RWPE2 (cell line): ENCODE results near the gene STK32C.

Experiments
- ATAC-seq: fragments of 200-7000 bp; cut with Tn5 transposase; 3 replicates; pipeline ENCODE4 v1.9.1; 2021; ENCODE audit warnings: low read depth
- DNase-seq: peaks from one replicate; pipeline ENCODE4 v3.0.0-alpha.2; 2020; ENCODE audit warnings: low spot score
- H3K27ac ChIP-seq: fragments of 450-650 bp; 2 replicates; pipeline ENCODE4 v1.5.1; 2017; ENCODE audit warnings: mild to moderate bottlenecking; ENCODE audit not compliant: poor library complexity, severe bottlenecking
- H3K27me3 ChIP-seq: fragments of 250-450 bp; sonication (Bioruptor Pico); 2 replicates; pipeline ENCODE4 v1.5.1; 2021; ENCODE audit warnings: mild to moderate bottlenecking, moderate library complexity; ENCODE audit not compliant: insufficient read depth, poor library complexity, severe bottlenecking
- H3K36me3 ChIP-seq: fragments of 250-450 bp; sonication (Bioruptor Pico); 2 replicates; pipeline ENCODE4 v1.5.1; 2020; ENCODE audit warnings: low read depth, mild to moderate bottlenecking, moderate library complexity
- H3K4me1 ChIP-seq: fragments of 250-450 bp; sonication (Bioruptor Pico); 2 replicates; pipeline ENCODE4 v1.5.1; 2021; ENCODE audit warnings: mild to moderate bottlenecking, moderate library complexity; ENCODE audit not compliant: insufficient read depth, poor library complexity, severe bottlenecking
- H3K4me3 ChIP-seq: fragments of 250-450 bp; sonication (Bioruptor Pico); 2 replicates; pipeline ENCODE4 v1.5.1; 2021; ENCODE audit warnings: mild to moderate bottlenecking, moderate library complexity; ENCODE audit not compliant: severe bottlenecking
- H3K9me3 ChIP-seq: fragments of 250-450 bp; sonication (Bioruptor Pico); 2 replicates; pipeline ENCODE4 v1.5.1; 2021; ENCODE audit warnings: mild to moderate bottlenecking, moderate library complexity; ENCODE audit not compliant: severe bottlenecking
- TF ChIP-seq, protein P1 (sequence below): fragments of 450-650 bp; IDR thresholded peaks from one replicate; pipeline ENCODE4 v1.5.1; 2017; ENCODE audit warnings: mild to moderate bottlenecking, moderate library complexity; ENCODE audit not compliant: poor library complexity, severe bottlenecking

The STK32C gene

DNA sequence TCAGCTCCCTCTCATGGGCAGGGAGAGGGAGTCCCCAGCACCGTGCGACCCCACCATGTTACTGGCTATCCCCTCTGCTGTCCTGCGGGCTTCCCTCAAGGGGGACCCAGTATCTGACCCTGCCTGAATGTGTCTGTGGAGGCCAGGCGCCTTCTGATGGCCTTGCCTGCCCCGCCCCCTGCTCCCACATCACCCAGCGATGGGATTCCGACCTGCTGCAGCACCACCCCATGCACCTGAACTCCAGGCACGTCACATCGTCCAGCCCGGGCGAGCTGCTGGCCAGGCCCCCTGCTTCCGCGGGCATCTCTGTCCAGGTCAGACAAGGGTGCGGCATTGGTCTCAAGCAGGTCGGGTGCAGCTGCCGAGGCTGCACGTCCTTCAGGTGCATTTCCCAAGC is 43.2 kb upstream of the STK32C start:
- Histone ChIP-seq H3K4me3 (no peak overlapping the region), H3K9me3 (no peaks in the 10 kb centered on the region), H3K27me3 (no peaks in the 10 kb centered on the region), H3K27ac (no peak overlapping the region), H3K4me1 (no peaks in the 10 kb centered on the region), H3K36me3 (no peaks in the 10 kb centered on the region)
- DNase-seq (no peak), ATAC-seq (no peak)
- TF ChIP-seq, protein P1, sequence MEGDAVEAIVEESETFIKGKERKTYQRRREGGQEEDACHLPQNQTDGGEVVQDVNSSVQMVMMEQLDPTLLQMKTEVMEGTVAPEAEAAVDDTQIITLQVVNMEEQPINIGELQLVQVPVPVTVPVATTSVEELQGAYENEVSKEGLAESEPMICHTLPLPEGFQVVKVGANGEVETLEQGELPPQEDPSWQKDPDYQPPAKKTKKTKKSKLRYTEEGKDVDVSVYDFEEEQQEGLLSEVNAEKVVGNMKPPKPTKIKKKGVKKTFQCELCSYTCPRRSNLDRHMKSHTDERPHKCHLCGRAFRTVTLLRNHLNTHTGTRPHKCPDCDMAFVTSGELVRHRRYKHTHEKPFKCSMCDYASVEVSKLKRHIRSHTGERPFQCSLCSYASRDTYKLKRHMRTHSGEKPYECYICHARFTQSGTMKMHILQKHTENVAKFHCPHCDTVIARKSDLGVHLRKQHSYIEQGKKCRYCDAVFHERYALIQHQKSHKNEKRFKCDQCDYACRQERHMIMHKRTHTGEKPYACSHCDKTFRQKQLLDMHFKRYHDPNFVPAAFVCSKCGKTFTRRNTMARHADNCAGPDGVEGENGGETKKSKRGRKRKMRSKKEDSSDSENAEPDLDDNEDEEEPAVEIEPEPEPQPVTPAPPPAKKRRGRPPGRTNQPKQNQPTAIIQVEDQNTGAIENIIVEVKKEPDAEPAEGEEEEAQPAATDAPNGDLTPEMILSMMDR: no peak

DNA sequence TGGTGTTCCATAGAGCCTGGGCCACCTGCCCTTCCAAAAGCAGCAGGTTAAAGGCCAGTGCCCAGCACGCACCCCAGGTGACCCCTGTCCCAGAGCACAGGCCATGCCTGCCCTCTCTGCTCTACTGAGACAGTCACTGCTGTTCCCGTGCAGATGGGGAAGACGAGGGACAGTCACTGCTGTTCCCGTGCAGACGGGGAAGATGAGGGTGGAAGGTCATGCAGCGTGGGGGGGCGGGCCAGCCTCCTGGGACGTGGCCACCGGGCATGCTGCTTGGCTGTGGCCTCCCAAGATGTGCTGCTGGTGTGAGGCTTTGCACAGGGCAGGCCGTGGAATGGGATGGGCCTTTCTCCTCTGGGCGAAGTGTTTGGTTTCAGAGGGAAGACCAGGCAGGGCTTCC is 42.6 kb upstream of the STK32C start:
- Histone ChIP-seq H3K36me3 (no peaks in the 10 kb centered on the region), H3K27ac (no peak overlapping the region), H3K4me3 (no peak overlapping the region), H3K27me3 (no peaks in the 10 kb centered on the region), H3K9me3 (no peaks in the 10 kb centered on the region), H3K4me1 (no peaks in the 10 kb centered on the region)
- TF ChIP-seq, protein P1: no peak
- DNase-seq (no peak), ATAC-seq (no peak)

DNA sequence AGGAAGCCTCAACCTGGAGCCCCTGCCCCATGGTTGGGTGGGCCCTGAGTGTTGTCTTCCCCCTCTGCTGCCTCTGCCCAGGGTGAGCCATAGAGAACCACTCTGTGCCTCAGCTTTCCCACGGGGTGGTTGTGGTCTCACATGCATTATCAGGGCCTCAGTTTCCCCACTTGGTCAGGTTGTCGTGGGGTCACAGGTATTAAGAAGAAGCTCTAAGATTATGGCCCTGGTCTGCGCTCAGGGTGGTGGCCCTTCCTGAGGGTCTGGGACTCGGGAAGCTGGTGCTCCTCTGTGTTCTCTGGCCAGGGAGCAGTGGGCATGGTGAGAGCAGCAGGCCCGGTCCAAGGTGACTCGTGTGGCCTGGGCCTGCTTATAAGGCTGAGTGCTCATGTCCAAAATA is 42.0 kb upstream of the STK32C start:
- Histone ChIP-seq H3K4me1 (no peaks in the 10 kb centered on the region), H3K27me3 (no peaks in the 10 kb centered on the region), H3K27ac (no peak overlapping the region), H3K9me3 (no peaks in the 10 kb centered on the region), H3K4me3 (no peak overlapping the region), H3K36me3 (no peaks in the 10 kb centered on the region; the same call in 1 of the 2 replicates)
- no peak for ATAC-seq
- TF ChIP-seq, protein P1: no peak
- no peak for DNase-seq

DNA sequence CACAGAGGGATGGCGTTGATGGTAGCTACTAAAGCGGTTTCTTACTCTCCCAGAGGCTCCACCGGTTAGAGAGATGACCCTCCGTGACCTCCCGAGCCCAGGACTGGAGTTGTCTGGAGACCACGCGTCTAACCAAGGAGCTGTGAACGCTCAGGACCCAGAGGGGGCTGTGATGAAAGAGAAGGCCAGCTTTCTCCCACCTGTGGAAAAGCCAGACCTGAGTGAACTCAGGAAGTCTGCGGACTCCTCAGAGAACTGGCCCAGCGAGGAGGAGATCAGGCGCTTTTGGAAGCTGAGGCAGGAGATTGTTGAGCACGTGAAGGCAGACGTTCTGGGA is 40.1 kb upstream of the STK32C start:
- TF ChIP-seq, protein P1: no peak
- Histone ChIP-seq H3K27ac (no peak overlapping the region), H3K27me3 (no peaks in the 10 kb centered on the region), H3K4me3 (no peak overlapping the region), H3K9me3 (no peaks in the 10 kb centered on the region), H3K36me3 (no peaks in the 10 kb centered on the region; the same call in 1 of the 2 replicates), H3K4me1 (no peaks in the 10 kb centered on the region)
- ATAC-seq (no peak), DNase-seq (no peak)

DNA sequence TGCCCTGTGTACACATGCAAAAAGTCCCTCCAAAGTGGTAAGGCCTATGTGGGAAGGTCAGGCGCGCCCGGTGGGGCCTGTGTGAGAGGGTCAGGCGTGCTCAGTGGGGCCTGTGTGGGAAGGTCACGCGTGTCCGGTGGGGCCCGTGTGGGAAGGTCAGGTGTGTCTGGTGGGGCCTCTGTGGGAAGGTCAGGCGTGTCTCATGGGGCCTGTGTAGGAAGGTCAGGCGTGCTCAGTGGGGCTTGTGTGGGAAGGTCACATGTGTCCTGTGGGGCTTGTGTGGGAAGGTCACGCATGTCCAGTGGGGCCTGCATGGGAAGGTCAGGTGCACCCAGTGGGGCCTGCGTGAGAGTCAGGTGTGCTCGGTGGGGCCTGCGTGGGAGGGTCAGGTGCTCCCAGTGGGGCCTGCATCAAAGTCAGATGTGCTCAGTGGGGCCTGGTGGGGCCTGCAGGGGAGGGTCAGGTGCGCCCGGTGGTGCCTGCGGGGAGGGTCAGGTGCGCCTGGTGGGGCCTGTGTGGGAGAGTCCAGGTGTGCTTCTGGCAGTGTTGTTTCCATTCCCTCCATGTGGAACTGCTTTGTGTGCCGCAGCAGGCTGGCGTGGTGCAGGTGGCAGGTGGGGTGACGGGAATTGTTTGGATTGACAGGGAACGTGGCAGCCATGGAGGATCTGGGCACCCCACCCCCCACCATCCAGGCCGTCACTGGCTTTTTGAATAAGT is 39.6 kb upstream of the STK32C start:
- TF ChIP-seq, protein P1: no peak
- H3K27me3 ChIP-seq: no peaks in the 10 kb centered on the region
- no peaks in the 10 kb centered on the region; the same call in 1 of the 2 replicates for H3K36me3 ChIP-seq
- ATAC-seq (no peak), DNase-seq (no peak)
- H3K9me3 ChIP-seq: no peaks in the 10 kb centered on the region
- H3K27ac ChIP-seq: no peak overlapping the region
- H3K4me3 ChIP-seq: no peak overlapping the region
- no peaks in the 10 kb centered on the region for H3K4me1 ChIP-seq
